Glomerular endothelial cell (primary cell): ENCODE data around the gene CEP89. TPM values are rescaled to one million over a fixed set of nuclear protein-coding genes. Genes with fewer than 3 reads are reported as not detected.
"Not testable (repeated sequence)": the region's sequence is repeated elsewhere in the genome, so short reads cannot be mapped to it uniquely, and the experiment has no call there.

ENCODE experiments used
- DNase-seq: peaks from one replicate; pipeline ENCODE4 v3.0.0-alpha.2; 2011; ENCODE audit warnings: low read depth, low spot score; ENCODE audit errors: extremely low read depth
- total RNA-seq: library from RNA; depleted of rRNA; stranded (reverse); fragments of >200 nt; gene quantifications from 2 replicates; pipeline ENCODE4 v1.2.3, GENCODE V29; 2015

CEP89 gene
- total RNA-seq = 24.5 and 25.8 TPM in 2 replicates

DNA sequence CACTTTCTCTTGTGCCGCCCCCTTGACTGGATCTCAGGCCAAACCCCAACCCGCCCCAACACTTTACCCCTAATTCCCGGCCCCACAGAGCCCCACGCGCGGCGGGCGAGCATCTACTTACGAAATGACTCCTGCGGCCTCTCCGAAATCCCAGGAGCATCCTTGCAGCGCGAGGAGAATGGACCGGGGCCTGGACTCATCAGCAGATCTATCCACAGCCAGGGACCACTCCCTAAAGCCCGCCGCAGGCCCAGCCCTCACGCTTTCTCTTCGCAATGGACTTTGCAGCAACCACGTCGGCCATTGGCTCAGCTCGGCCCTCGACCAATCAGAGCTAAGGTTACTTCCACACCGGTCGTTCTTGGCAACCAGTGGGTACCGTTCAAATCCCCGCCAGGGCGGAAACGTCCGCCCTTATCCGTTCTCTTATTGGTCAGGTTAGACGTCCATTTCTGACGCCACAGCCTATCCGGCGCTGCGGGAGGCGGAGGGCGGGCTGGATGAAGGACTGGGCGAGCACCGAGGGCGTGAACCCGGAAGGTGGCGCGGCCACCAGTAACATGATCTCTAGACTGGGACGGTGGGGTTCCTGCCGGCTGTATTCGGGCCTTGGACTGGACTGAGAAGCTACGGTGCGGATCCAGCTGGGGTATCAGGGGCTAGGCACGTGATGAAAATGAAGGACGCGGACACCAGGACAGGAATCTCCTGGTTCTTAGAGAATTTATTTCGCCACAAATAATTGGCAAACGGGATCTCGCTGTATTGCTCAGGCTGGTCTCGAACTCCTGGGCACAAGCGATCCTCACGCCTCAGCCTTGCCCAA is at the start of gene CEP89, which contains the start of gene FAAP24:
Gene CEP89, minus strand, starts transcription at position 244 of the 826 bp plus-strand sequence. Its CDS starts 84 bp downstream, at position 160.
Gene FAAP24, plus strand, starts transcription at position 528 of the 826 bp plus-strand sequence. CDS start 955 bp downstream, outside the sequence.
- DNase-seq = peak; percentile 98

DNA sequence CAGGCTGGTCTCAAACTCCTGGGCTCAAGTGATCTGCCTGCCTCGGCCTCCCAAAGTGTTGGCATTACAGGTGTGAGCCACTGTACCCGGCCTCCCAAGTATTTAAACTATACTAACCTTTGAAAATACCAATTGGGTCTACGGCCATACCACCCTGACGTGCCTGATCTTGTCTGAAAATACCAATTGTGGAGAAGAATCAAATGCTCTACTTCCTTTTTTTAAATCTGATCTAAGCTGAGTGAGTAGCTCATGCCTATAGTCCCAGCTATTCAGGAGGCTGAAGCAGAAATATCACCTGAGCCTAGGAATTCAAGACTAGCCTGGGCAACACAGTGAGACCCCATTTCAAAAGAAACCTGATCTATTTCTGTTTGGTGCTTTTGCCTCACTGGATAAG is 39.1 kb upstream of the CEP89 start:
- not testable (repeated sequence) for DNase-seq

DNA sequence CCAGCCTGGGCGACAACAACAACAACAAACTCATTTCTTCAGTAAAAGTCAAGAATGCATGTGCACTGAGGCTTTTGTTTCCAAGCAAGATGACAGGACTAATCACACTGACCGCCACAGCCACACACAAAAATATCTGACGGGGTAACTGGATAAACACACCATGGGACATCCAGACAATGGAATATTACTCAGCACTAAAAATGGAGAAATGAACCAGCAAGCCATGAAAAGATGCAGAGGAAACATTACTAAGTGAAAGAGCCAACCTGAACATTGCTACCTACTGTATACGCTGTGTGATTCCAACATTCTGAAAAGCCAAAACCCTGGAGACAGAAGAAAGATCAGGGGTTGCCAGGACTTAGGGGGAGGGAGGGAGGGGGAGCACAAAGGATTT is 37.0 kb upstream of the CEP89 start:
- DNase-seq = no peak

DNA sequence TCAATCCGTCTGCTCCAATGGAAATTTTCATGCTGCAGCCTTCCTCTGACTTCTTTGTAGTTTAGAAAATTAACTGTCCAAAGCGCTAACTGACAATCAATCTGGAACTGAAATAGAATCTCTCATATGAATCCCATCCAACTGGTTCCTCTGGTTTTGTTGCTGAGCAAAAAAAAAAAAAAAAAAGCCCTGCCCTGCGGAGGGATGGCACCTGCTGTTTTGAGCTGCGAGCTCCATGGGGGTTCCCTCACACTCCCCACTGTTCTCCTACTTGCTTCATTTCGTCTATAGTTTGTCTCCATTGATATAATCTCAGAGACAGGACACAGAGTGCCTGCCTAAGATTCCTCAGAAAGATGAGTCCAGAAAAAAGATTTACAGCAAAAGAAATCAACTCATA is 33.7 kb upstream of the CEP89 start:
- DNase-seq = no peak

DNA sequence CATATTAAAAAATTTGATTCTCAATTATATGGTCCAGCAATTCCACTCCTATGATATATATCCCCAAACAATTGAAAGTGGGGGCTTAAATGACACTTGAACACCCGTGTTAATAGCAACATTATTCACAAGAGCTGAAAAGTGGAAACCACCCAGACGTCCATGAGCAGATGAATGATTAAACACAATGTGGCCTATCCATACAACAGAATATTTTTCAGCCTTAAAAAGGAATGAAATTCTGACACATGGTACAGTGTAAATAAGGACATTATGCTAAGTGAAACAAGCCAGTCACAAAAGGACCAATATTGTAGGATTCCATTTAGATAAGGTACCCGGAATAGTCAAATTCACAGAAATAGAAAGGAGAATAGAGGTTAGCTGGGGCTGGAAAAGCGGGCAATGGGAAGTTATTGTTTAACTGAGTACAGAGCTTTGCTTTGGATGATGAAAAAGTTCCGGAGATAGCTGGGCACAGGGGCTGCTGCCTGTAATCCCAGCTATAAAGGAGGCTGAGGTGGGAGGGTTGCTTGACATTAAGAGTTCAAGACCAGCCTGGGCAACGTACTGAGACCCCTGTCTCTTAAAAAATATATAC is 31.8 kb upstream of the CEP89 start:
- not testable (repeated sequence) for DNase-seq

DNA sequence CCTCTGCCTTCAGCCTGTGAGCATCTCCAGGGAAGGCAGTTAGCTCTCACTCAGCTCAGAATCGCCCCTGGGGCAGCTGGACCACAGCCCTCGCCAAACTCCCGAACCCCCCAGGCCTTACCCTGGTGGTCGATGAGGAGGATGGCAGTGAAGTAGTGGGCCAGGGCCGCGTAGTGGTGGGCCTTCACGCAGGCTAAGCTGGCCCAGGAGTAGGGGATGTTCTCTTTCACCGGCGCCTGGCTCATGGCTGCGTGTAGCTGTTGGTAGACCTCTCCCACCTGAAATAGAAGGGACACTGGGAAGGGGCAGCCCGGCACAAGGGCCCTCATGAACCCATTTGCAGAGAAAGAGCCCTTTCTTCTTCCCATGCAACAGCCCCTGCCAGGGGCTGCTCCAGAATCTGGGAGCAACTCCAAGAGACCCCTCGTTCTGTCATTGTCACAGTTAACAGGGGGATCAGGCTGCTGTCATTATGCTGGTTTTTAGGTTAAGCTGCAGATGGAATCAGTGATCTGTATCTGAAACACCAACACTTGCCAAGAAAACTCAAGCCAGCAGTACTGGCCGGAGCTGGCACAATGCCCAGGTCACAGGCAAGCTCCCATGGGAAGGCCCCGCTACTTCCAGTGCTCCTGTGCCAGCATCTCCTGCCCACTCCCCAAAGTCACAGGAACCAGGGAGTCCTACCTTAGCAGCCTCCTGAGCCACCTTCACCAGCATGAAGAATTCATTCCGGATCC is 30.5 kb upstream of the CEP89 start:
- DNase-seq = not testable (repeated sequence)

DNA sequence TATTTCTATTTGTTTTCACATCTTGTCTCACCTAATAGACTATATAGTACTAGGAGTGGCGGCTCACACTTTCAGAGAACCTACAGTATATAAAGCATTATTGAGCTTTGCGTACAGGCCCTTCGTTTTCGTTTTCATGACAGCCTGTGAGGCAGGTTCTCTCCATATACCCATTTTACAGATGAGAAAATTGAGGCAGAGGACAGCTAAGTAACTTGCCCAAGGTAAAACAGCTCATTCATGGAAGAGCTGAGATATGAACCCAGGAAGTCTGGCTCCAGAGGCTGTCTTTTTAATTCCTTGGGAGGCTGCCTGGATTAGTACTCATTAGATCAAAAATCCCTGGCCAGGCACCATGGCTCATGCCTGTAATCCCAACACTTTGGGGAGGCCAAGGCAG is 29.2 kb upstream of the CEP89 start:
- no peak for DNase-seq

DNA sequence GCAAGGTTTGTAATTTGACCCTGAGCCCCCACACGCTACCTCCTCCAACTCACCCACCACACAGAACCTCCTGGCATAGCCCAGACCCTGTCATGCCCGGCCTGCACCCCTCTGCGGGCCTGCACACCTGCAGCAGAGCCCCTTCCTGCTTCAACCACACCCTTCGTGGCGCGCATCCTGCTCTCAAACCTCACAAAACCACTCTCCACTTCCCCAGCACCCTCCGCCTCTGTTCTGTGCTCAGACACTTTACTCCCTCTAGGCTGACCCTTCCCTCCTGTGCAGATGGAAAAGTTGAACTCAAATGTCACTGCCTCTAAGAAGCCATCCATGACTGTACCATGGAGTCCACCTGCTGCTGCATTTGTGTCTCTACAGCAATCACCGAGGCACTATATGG is 28.8 kb upstream of the CEP89 start:
- DNase-seq = no peak

DNA sequence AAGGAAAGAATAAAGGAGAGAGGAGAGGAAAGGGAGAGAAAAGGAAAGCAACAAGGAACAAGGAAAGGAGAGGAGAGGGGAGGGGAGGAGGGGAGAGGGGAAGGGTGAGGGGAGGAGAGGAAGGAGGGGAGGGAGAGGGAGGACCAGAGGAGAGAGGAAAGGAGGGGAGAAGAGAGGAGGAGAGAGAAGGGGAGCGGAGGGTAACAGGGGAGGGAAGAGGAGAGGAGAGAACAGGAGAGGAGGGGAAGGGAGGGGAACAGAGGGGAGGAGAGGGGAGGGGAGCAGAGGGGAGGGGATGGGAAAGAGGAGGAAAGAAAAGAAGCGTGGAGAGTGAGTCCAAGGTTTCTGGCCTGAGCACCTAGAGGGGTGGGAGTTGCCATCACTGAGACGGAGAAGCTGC is 27.0 kb upstream of the CEP89 start:
- DNase-seq = no peak

DNA sequence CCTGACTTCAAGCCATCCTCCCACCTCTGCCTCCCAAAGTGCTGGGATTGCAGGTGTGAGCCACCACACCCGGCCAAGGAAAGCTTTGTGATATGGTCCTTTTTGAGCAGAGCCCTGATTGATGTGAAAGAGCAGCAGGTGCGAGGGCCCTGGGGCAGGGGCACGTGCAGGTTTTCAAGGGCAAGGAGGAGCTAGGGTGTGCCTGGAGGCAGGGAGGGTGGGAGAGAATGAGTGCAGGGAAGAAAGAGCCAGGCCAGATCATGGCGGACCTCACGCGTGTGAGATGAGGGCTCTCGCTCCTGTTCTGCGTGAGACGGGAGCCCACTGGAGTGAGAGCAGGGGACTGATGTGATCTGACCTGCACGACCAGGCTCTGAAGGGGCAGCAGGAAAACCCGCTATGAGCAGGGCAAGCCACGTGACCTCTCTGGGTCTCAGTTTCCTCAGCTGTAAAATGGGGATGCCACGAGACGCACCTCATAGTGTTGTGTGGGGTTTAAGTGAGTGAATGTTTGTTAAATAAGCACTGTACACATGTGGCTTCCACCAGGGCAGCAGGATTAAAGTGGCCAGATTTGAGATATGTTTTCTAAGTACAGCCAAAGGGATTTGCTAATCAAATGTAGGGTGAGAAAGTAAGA is 26.1 kb upstream of the CEP89 start:
- DNase-seq = no peak

DNA sequence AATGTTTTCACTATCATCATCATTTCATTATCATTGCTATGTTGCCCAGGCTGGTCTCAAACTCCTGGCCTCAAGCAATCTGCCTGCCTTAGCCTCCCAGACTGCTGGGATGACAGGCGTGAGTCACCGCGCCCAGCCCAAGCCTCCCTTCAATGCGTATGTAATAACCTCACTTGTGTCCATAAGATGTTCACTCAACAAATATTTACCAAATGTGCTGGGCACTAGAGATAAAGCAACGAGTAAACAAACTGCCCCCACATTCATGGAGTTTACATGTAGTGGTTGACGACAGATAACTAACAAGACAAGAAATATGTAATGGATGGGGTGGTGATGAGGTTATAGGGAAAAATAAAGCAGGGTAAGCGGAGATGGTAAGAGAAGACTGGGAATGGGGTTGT is 25.3 kb upstream of the CEP89 start:
- DNase-seq = not testable (repeated sequence)

DNA sequence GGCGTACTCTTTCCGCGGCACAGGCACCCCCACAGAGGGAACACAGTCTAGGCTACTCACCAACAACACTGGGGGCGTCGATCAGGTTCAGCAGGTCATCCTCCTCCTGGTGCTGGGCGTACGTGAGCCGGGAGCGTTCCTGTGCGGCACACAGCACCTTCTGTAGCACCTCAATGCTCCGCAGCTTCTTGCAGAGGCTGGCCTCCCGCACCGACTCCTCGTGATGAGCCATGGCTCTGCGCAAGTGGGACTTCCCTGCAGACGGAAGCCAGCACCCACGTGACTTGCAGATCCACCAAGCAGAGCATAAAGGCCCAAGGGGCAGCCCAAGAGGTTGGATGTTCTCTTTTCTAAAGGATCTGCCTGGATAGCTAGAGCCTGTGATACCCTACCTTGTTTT is 24.2 kb upstream of the CEP89 start:
- not testable (repeated sequence) for DNase-seq

DNA sequence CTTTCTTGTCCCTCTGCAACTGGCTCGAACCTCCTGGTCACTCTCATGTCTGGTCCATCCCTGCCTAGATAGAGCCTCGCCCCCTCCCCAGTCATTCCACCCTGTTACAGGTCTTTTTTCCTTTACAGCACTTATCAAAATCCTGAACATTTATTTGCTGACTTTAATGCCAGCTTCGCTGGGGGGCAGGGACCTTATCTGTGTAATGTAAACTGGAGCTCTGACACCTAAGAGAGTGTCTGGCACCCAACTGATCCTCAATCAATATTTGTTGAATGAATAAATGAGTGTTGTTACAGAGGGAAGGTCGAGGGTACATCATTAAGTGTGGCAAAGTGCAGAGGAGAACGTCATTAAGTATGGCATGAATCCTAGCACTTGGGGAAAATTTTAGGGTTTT is 17.0 kb upstream of the CEP89 start:
- no peak for DNase-seq

DNA sequence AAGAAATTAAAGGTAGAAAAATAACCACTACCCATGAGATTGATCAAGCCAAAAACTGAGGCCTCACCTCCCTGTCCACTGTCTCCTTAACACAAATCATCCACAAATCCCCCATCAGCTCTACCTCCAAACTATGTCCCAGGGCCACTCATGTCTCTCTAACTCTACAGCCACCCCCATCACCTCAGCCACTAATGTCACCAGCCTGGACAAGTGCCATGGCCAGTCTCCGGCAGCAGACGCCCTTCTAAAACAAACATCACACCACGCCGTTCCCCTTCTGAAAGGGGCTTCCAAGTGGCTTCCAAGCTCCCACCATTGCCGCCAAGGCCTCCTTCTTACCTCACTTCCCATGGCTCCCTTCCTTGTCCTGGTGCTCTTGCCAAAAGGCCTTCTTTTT is 16.5 kb upstream of the CEP89 start:
- DNase-seq = not testable (repeated sequence)

DNA sequence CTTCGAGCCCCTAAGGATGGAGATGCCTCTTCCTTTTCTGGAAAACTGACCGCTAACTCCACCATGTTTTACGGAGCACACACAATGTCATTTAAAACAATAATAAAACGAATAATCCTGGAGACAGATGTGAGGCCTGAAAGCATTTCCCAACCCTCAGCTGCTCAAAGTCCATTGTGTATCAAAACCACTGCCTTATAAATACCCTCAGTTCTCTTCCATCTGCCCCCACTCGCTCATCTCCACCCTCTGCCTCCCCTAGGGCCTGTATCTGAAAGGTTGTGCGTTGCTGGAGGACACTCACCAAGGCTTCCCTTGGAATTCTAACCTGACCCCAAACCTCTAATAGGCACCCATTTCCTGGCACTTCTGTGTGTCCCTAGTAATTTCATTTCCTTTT is 10.7 kb upstream of the CEP89 start:
- not testable (repeated sequence) for DNase-seq

DNA sequence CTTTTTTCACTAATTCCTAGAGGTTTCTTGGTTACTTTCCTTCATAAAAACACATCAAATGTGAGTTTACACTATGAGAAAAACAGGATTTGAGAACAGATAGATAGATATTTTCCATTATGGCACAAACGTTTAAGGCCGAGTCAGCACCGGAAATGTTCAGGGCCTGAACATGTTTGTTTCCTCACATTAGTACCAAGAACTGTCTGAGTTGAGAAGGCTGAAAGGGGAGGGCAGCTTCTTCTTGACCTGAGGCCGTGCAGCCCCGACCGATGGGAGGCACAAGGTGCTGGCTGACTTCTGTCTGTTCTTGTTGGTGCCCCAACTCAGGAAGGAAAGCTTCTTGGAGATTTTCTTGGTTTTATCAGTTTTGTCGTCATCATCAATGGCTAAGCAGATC is 8.0 kb upstream of the CEP89 start:
- not testable (repeated sequence) for DNase-seq

DNA sequence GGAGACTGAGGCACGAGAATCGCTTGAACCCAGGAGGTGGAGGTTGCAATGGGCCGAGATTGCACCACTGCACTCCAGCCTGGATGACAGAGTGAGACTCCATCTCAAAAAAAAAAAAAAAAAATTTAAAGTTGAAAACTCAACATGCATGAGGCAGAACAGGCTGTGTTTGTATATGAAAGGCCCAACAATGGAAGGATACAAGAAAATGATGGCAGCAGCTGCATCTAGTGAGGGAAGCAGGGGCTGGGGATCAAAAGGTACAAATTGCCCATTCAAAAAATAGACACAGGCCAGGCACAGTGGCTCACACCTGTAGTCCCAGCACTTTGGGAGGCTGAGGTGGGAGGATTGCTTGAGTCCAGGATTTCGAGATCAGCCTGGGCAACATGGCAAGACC is 6.1 kb upstream of the CEP89 start:
- DNase-seq = not testable (repeated sequence)

DNA sequence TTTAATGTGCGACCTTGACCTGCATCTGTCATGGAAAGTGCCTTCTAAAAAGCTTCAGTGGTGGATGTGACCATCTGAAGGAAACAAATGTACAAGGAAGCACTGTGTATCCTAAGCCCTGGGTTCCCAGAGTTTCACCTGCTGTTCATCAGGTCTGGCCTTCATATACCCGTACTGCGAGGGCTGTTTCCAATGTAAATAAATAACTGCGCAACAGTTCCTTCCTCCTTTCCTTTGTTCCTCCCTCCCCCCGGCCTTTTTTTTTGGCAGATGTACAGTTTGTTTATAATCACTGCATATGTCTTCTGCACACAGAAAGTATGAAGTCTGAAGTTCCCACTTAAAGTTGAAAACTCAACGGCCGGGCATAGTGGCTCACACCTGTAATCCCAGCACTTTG is 5.5 kb upstream of the CEP89 start:
- DNase-seq = no peak

DNA sequence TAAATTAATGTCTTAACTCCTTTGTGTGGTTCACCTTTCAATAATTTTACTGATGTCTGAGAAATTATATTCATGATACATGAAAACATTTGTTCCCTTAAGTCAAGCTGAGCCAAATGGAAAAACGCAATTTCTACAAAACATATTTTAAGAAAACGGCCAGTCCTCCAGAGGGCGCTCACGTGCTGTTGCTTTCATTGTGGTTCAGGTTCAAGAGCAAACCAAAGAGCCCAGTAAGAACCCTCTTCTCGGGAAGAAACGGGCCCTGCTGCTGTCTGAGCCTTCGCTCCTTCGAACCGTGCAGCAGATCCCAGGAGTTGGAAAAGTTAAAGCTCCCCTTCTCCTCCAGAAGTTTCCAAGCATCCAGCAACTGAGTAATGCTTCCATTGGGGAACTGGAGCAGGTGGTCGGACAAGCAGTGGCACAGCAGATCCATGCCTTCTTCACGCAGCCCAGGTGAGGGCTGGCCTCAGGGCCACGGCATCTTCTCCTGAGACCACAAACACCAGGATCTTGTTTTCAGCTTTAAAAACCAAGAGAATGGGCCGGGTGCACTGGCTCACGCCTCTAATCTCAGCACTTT is 4.6 kb upstream of the CEP89 start:
- DNase-seq = peak; percentile 47

DNA sequence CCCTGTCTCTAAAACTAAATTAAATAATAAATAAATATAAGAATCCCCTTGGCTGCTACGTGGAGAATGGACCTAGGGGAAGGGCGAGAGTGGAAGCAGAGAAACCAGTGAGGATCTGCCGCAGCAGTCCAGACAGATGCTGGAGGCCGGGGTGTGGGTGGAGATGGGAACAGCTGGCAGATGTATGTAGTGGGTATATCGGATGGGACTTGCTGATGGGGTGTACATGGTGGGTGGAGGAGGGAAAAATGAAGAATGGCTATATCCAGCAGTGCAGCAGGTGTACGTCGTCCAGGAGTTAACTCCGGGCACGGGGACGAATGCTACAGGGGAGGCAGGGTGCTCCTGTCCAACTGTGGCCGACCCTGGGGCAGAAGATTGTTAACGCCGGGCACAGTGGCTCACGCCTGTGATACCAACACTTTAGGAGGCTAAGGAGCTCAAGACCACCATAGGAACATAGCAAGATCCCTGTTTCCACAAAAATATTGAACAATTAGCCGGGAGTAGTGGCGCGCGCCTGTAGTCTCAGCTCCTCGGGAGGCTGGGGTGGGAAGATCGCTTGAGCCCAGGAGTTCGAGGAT is 654 bp downstream of the CEP89 start:
- DNase-seq = no peak
